Fibroblast of skin of back (primary cell): ENCODE measurements around the gene RAB11FIP2. TPM values are rescaled to one million over a fixed set of nuclear protein-coding genes. Genes with fewer than 3 reads are reported as not detected.
"Not testable (repeated sequence)": the region's sequence is repeated elsewhere in the genome, so short reads cannot be mapped to it uniquely, and the experiment has no call there.

Source experiments
- DNase-seq: peaks from one replicate; pipeline ENCODE4 v3.0.0-alpha.2; 2013
- polyA plus RNA-seq, 2 experiments: library from polyadenylated mRNA; unstranded; fragments of 120-200 nt; gene quantifications; one replicate each; pipeline ENCODE4 v1.2.1, GENCODE V29; 2013; ENCODE audit not compliant: insufficient read length in 2 of 2

Gene RAB11FIP2
- 14.9 TPM for polyA plus RNA-seq (2013, experiment 1 of 2; ENCODE audit: insufficient read length)
- 33.8 TPM for polyA plus RNA-seq (2013, experiment 2 of 2; ENCODE audit: insufficient read length)

DNA sequence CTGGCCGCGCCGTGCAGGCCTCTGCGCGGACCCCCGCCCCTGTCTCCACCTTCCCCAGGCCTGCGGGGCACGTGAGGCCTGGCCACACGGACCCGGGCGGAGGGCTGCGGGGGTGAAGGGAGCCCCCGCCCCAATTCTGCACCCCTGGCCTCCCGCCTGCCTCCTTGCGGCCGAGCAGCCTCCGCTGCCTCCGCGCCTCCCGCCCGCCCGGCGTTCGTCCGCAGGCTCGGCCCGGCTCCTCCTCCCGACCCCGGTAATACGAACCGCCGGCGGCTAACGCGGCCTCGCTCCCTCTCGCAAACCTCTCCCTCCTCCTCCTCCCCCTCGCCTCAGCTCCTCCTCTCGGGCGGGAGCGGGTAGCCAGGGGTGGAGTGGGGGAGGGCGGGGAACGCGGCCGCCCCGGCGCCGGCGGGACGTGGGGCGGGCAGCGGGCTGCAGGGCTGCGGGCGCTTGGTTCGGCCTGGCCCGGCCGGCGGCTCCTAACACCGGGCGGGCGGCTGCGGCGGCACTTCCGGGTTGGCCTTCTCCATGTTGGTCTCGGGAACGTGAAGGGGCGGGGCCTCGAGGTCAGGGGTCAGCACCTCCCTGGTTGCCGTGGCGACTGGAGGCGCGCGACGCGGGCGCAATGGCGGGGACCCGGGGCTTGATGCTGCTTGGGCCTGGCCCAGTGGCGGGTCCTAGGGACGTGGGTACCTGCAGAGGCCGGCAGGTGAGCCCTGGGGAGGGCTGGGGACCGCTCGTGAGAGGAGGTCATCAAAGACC is at the start of gene RAB11FIP2:
TSS of gene RAB11FIP2 (minus strand) at position 547 of the 762 bp plus-strand sequence. CDS start 778 bp downstream, outside the sequence.
- peak; percentile 92 for DNase-seq

- no peak for DNase-seq
Observed at GRCh38 chr10:118096022-118096421, 49.3 kb upstream of the RAB11FIP2 start.

DNA sequence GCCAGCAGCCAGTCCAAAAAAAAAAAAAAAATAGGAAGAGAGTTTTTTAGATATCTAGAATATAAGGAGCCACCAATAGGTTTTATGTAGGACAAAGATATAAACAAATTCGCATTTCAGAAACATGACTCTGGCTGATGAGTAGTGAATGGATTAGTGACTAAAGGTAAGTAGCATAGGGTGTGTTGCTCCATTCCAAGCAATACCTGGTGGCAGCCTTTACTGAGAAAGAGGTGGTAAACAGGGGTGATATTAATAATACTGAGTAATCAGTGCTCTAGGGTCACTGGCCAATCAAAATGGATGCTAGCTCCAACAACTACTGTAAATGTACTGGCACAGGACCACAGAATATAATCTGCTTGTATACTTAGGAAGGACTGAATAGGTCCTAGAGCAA is 45.5 kb upstream of the RAB11FIP2 start:
- no peak for DNase-seq

DNA sequence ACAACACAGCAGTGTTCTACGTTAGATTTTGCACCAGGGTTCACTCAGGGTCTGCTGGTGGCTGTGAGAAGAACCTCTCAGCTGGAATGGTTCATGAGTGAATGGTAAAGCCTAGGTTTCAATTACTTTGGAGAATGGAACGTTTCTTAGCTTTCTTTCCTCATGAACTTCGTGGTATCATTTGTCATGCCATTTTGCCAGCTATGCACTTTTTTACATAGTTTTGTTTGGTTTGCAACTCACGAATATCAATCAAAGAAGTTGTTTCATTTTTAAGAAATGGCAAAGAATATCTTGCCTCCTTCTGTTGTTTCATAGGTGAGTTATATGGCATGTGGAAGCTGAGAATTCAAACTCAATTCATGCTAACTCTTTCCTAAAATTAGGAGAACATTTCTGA is 34.1 kb upstream of the RAB11FIP2 start:
- DNase-seq, result no peak

GRCh38 chr10:118076705-118077104 is 30.0 kb upstream of the RAB11FIP2 start:
- DNase-seq, result peak; percentile 64

- no peak for DNase-seq
Observed at GRCh38 chr10:118072840-118073239, 26.1 kb upstream of the RAB11FIP2 start.

GRCh38 chr10:118067389-118067788 is 20.6 kb upstream of the RAB11FIP2 start:
- not testable (repeated sequence) for DNase-seq

- no peak for DNase-seq
Observed at GRCh38 chr10:118062798-118063238, 16.1 kb upstream of the RAB11FIP2 start.

- DNase-seq, result peak; percentile 63
Observed at GRCh38 chr10:118058371-118058770, 11.6 kb upstream of the RAB11FIP2 start.

DNA sequence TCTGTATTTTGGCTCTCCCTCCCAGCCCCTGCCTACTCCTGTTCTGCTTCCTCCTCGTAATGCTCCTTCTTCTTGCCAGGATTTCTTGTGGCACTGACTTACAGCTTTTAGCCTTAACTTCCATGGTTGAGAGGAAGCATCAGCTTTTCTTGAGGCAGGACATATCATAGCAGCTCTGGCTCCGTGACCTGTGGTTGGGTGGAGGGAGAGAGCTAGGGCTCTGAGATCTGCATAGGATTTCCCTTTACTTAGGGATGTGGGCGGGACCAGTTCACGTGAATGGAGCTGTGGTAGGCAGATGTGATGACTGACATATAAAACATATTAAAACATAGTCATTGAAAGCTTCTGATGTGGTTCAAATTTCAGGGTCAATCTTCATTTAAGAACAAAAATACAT is 10.6 kb upstream of the RAB11FIP2 start:
- no peak for DNase-seq

GRCh38 chr10:118054383-118054782 is 7.6 kb upstream of the RAB11FIP2 start:
- no peak for DNase-seq

- DNase-seq, result no peak
Observed at GRCh38 chr10:118052816-118053215, 6.1 kb upstream of the RAB11FIP2 start.

- DNase-seq, result no peak
Observed at GRCh38 chr10:118047880-118048279, 1.1 kb upstream of the RAB11FIP2 start.

DNA sequence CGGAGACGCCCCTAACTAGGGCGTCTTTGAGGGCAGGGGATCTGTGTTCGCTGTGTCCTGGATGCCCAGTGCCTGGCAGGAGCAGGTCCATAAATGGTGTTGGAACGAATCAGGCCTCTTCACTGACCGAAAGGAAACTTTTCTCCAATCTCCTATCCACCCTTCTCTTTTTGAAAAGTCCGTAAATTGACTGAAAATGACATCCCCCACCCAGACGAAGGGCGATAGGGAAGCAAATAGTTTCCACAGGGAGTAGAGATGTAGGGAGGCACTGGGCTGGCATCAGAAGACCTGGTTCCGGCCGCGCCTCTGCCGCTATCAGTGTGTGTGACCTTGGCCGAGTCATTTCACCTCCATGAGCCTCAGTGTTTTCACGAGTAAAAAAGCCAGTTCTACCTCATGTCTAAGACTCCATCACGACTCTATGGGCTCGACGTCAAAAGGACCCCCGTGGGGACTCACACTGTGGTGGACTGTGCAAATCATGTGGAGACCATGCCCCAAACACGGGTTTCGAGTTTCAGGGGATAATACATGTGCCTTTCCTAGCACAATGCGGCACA is 497 bp upstream of the RAB11FIP2 start:
- DNase-seq, result no peak

DNA sequence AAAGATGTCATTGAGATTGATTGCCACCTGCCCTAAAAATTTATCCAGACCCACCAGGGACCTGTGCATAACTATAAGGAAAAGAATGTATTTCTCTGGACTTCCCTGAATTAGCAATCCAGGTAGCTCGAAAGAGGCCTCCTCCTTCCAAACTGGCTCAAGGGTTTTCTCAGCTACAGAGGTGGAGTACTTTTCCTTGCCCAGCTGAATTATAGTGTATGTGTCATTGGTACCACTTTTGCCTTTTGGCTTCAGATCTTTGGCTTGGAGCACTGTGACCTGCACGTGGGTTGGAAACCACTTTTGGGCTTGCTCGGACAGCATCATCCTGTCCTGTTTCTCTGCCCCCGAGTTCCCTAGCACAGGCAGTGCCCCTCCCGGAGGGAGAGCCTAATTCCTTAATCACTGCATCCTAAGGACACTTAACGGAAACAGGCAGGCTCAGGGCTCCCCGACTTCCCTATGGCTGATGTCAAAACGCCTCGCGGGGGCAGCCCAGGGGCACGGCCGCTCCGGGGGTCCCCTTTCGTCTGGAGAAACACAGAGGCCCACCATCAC is 825 bp downstream of the RAB11FIP2 start:
- peak; percentile 48 for DNase-seq

DNA sequence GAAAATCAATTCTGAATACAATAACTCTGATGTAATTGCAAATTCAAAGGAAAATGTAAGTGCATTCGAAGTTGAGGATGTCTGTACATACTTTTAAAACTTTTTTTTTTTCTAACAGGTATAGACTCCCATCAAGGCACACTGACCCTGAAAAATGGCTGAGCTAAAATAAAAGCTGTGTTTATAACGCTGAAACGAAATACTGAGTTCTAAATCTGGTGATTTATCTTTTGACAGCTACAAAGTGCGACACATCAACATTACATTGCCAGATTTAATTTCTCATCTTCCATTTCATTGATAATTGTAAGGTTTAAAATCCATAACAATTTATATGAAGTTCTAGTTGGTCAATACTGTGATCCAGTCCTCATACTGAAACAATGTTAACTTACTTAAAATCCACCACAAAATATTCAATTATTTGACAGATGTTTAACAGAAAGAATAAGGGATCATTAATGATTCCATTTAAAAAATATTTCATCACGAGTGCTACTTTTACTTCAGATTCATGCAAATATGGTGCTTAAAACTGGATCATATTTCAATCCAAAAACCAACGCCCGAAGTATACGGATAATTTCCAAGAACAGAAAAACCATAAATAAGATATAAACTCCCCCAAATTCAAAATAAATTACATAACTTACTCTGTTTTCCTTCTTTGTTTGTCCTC is 1.4 kb downstream of the RAB11FIP2 start:
- DNase-seq, result no peak

GRCh38 chr10:118042827-118043242 is 3.9 kb downstream of the RAB11FIP2 start:
- no peak for DNase-seq

DNA sequence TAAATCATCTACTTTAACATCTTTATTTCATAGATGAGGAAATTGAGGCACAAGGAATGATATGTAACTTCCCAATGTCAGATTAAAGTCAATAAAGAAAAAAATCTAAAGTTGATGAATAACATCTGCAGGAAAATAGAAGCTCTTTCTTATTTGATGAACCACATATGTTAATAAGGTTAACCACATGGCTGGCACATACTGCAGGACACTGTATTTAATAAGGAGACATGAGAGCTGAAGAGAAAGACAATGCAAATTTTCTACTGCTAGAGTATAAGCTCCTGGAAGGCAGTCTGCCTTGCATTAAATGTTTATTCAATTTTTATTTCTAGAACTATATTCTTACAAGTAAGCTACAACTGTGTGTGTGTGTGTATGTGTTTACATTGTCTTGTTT is 4.4 kb downstream of the RAB11FIP2 start:
- no peak for DNase-seq

DNA sequence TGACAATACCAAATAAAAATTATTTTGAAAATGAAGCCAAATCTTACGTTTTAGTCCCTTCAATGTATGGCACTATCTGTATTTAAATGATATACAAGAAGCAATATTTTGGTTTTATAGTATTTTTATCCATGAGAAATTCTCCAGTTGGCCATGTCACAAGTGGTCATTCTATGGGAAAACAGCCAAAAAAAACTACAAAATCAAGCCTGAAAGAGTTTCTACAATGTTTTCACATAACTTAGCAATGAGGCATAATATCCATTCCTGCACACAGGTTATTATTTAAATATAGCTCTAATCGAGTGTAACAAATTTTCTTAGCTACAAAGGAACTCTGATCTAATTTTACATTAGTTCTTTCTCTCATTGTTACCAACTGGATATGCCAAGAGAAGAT is 5.4 kb downstream of the RAB11FIP2 start:
- peak; percentile 87 for DNase-seq

- no peak for DNase-seq
Observed at GRCh38 chr10:118036281-118036875, 10.4 kb downstream of the RAB11FIP2 start.

DNA sequence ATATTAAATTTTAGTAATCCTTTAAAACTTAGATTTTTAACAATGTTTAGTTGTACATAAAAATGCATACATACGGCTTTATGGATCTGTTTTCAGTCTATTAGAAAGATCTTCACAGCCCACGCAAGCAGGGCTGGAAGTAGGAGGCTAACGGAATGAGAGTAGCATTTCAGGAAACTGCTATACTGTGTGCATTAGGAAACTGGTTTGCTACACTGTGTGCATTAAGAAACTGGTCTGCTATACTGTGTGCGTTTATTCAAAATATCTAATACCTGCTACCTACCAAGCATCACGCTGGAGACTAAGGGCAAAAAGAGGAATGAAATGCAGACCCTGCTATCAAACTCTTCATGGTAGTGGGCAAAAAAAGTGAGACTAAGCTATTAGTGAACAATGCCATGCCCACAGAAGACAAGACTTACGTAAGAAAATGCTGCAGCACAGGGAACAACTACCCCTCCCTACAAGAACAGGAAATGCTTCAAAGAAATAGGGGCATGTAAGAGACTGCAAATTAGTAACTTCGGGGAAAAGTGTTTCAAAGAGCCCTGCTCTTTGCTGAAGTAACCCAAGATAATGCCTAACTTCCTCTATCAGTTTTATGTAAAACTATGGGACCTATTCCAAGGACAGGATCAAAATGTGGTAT is 11.3 kb downstream of the RAB11FIP2 start:
- DNase-seq, result no peak

- DNase-seq, result no peak
Observed at GRCh38 chr10:118034791-118035261, 11.9 kb downstream of the RAB11FIP2 start.
